ENCODE data around the gene OR4D11.
A peak's percentile ranks its signal among the peaks of the same experiment; 100 is the strongest.

Gene OR4D11

GRCh38 chr11:59548309-59548656 lies 44.9 kb downstream of the OR4D11 start:
- H3K36me3 ChIP-seq (ENCODE audit: control insufficient read depth, insufficient read depth, low read length), result no peaks in the 10 kb centered on the region
- H3K4me1 ChIP-seq (ENCODE audit: control insufficient read depth, insufficient read depth, low read length), result peaks cover 15% of the 10 kb centered on the region
- H3K9ac ChIP-seq (ENCODE audit: low read depth, low read length), result no peak overlapping the region

DNA sequence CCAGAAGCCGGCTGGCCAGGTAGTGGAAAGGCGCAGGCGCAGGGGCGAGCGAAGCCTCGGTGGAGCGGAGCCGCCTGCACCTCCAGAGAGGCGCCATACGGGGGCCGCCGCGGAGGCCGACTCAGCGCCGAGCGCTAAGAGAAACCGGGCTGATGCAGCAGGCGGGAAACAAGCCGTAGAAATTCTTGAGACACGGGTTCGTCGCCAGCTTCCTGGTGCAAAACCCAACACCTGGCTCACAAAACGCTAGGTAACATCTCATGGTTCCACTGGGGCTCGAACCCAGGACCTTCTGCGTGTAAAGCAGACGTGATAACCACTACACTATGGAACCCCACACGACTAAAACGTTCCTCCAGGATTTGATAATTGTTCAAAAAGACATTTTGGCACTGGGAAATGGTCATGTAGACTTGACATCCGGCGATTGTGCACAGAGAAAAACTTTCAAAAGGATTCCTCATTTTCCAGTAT lies 47.0 kb downstream of the OR4D11 start:
- peak overlapping the region; percentile 71 for H3K4me3 ChIP-seq (ENCODE audit: low read depth, low read length)
- H3K27ac ChIP-seq (ENCODE audit: low read depth, low read length), result peak overlapping the region; percentile 83
- no peaks in the 10 kb centered on the region for H3K36me3 ChIP-seq (ENCODE audit: control insufficient read depth, insufficient read depth, low read length)
- H3K4me1 ChIP-seq (ENCODE audit: control insufficient read depth, insufficient read depth, low read length), result peaks cover 15% of the 10 kb centered on the region
- peak overlapping the region; percentile 71 for H3K9ac ChIP-seq (ENCODE audit: low read depth, low read length)
- H3K27me3 ChIP-seq (ENCODE audit: control insufficient read depth, insufficient read depth, low read length), result no peaks in the 10 kb centered on the region
- no peaks in the 10 kb centered on the region for H3K9me3 ChIP-seq (ENCODE audit: control insufficient read depth, insufficient read depth, low read length)

More at GRCh38 chr11:59548309-59548656, 44.9 kb downstream of the OR4D11 start:
- Histone ChIP-seq H3K9me3 (ENCODE audit: control insufficient read depth, insufficient read depth, low read length) (no peaks in the 10 kb centered on the region), H3K27ac (ENCODE audit: low read depth, low read length) (peak overlapping the region; percentile 54), H3K4me3 (ENCODE audit: low read depth, low read length) (no peak overlapping the region), H3K27me3 (ENCODE audit: control insufficient read depth, insufficient read depth, low read length) (no peaks in the 10 kb centered on the region)

DNA sequence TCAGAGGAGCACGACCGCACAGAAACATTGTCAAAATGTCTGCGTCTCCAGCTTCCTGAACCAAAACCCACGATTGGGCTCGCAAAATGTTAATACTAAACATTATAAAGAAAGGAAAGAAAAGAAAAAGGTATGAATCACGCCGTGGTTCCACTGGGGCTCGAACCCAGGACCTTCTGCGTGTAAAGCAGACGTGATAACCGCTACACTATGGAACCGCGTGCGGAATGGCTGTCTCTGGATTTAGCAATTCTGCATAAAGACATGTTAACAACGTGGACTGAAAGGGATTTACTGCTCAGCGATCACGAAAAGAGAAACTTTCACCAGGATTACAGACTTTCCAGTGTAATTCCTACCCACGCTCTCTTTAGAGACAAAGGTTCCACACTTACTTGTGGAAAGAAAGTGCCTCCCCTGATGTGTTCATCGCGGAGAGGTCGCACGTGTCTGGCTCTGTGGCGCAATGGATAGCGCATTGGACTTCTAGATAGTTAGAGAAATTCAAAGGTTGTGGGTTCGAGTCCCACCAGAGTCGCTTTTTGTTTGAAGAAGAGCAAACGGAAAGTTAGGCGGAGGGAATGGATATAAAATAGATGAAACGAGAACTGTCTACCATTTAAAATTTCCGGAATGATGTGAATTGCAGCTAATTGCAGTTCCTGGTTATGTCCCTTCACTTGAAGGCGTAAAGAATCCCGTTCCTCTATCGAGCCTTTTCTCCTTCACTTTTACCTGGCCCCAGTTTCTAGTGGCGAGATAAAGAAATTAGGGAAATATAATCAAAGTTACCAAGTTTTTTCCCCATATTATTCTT lies 47.7 kb downstream of the OR4D11 start:
- Histone ChIP-seq H3K27me3 (ENCODE audit: control insufficient read depth, insufficient read depth, low read length) (no peaks in the 10 kb centered on the region), H3K27ac (ENCODE audit: low read depth, low read length) (peak overlapping the region; percentile 75), H3K36me3 (ENCODE audit: control insufficient read depth, insufficient read depth, low read length) (no peaks in the 10 kb centered on the region), H3K4me1 (ENCODE audit: control insufficient read depth, insufficient read depth, low read length) (peaks cover 15% of the 10 kb centered on the region), H3K9me3 (ENCODE audit: control insufficient read depth, insufficient read depth, low read length) (no peaks in the 10 kb centered on the region), H3K9ac (ENCODE audit: low read depth, low read length) (peak overlapping the region; percentile 71), H3K4me3 (ENCODE audit: low read depth, low read length) (peak overlapping the region; percentile 71)

GRCh38 chr11:59551659-59552521 lies 48.5 kb downstream of the OR4D11 start:
- Histone ChIP-seq H3K9ac (ENCODE audit: low read depth, low read length) (no peak overlapping the region), H3K4me3 (ENCODE audit: low read depth, low read length) (peak overlapping the region; percentile 71), H3K36me3 (ENCODE audit: control insufficient read depth, insufficient read depth, low read length) (no peaks in the 10 kb centered on the region), H3K9me3 (ENCODE audit: control insufficient read depth, insufficient read depth, low read length) (no peaks in the 10 kb centered on the region), H3K4me1 (ENCODE audit: control insufficient read depth, insufficient read depth, low read length) (peaks cover 15% of the 10 kb centered on the region), H3K27me3 (ENCODE audit: control insufficient read depth, insufficient read depth, low read length) (no peaks in the 10 kb centered on the region), H3K27ac (ENCODE audit: low read depth, low read length) (peak overlapping the region; percentile 42)

DNA sequence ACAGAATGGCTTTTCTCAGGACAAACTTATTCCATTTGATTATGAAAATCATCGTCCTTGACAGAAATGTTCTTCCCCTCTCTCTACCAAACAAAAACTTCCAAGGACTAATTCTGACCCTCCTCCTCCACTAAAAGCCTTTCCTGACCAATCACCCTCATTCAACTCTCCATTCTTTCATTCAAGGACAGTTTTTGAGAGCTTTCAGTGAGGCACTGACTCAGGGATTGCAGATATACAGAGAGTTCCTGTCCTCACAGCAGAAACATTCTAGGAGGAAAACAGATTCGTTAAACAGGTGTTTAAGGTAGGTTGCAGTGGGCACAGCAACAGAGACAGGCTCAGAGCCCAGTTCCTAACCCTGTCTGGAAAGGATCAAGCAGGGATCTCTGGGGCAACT lies 49.5 kb downstream of the OR4D11 start:
- H3K27ac ChIP-seq (ENCODE audit: low read depth, low read length), result no peak overlapping the region
- peak overlapping the region; percentile 27; the same call in 1 of the 2 replicates for H3K4me3 ChIP-seq (ENCODE audit: low read depth, low read length)
- no peak overlapping the region for H3K9ac ChIP-seq (ENCODE audit: low read depth, low read length)
- peaks cover 12% of the 10 kb centered on the region for H3K4me1 ChIP-seq (ENCODE audit: control insufficient read depth, insufficient read depth, low read length)
- H3K9me3 ChIP-seq (ENCODE audit: control insufficient read depth, insufficient read depth, low read length), result no peaks in the 10 kb centered on the region
- H3K36me3 ChIP-seq (ENCODE audit: control insufficient read depth, insufficient read depth, low read length), result no peaks in the 10 kb centered on the region
- H3K27me3 ChIP-seq (ENCODE audit: control insufficient read depth, insufficient read depth, low read length), result no peaks in the 10 kb centered on the region

- no peak overlapping the region for H3K9ac ChIP-seq (ENCODE audit: low read depth, low read length)
- H3K4me1 ChIP-seq (ENCODE audit: control insufficient read depth, insufficient read depth, low read length), result peaks cover 12% of the 10 kb centered on the region
- H3K9me3 ChIP-seq (ENCODE audit: control insufficient read depth, insufficient read depth, low read length), result no peaks in the 10 kb centered on the region
- H3K36me3 ChIP-seq (ENCODE audit: control insufficient read depth, insufficient read depth, low read length), result no peaks in the 10 kb centered on the region
- no peaks in the 10 kb centered on the region for H3K27me3 ChIP-seq (ENCODE audit: control insufficient read depth, insufficient read depth, low read length)
- H3K4me3 ChIP-seq (ENCODE audit: low read depth, low read length), result no peak overlapping the region
- no peak overlapping the region for H3K27ac ChIP-seq (ENCODE audit: low read depth, low read length)
Measured at GRCh38 chr11:59553323-59553722, 49.9 kb downstream of the OR4D11 start.
